MG63 (cell line): ENCODE results near the gene PIKFYVE. TPM values are rescaled to one million over a fixed set of nuclear protein-coding genes. Genes with fewer than 3 reads are reported as not detected.
"Not testable (repeated sequence)": the region's sequence is repeated elsewhere in the genome, so short reads cannot be mapped to it uniquely, and the experiment has no call there.

Source experiments
- DNase-seq: peaks from one replicate; pipeline ENCODE4 v3.0.0-alpha.2; 2020
- H3K27me3 ChIP-seq: fragments of 250-450 bp; sonication (Bioruptor Pico); 2 replicates; pipeline ENCODE4 v1.5.1; 2020; ENCODE audit warnings: mild to moderate bottlenecking, moderate library complexity
- H3K36me3 ChIP-seq: fragments of 250-450 bp; sonication (Bioruptor Pico); 2 replicates; pipeline ENCODE4 v1.5.1; 2020; ENCODE audit warnings: mild to moderate bottlenecking, moderate library complexity
- H3K4me3 ChIP-seq: fragments of 250-450 bp; sonication (Bioruptor Pico); 2 replicates; pipeline ENCODE4 v1.5.1; 2020; ENCODE audit warnings: mild to moderate bottlenecking, moderate library complexity
- H3K9me3 ChIP-seq: fragments of 250-450 bp; sonication (Bioruptor Pico); 2 replicates; pipeline ENCODE4 v1.5.1; 2020; ENCODE audit warnings: mild to moderate bottlenecking, moderate library complexity
- total RNA-seq: library from RNA; depleted of rRNA; stranded (reverse); fragments of >200 nt; shearing (Covaris generic); gene quantifications from 2 replicates; pipeline ENCODE4 v1.2.3, GENCODE V29; 2014; ENCODE audit warnings: low replicate concordance

PIKFYVE gene
- total RNA-seq, 1 experiment from 2014 or later: 7.1 TPM

GRCh38 chr2:208360259-208361076, 94.4 kb downstream of the PIKFYVE start:
- Histone ChIP-seq H3K4me3 (no peak overlapping the region), H3K27me3 (no peaks in the 10 kb centered on the region), H3K36me3 (peaks cover 7% of the 10 kb centered on the region), H3K9me3 (peaks cover 6% of the 10 kb centered on the region)
- DNase-seq: no peak

GRCh38 chr2:208361077-208361441, 95.0 kb downstream of the PIKFYVE start:
- no peak for DNase-seq
- H3K27me3 ChIP-seq: no peaks in the 10 kb centered on the region
- H3K4me3 ChIP-seq: no peak overlapping the region
- H3K9me3 ChIP-seq: peaks cover 6% of the 10 kb centered on the region
- peaks cover 6% of the 10 kb centered on the region for H3K36me3 ChIP-seq

DNA sequence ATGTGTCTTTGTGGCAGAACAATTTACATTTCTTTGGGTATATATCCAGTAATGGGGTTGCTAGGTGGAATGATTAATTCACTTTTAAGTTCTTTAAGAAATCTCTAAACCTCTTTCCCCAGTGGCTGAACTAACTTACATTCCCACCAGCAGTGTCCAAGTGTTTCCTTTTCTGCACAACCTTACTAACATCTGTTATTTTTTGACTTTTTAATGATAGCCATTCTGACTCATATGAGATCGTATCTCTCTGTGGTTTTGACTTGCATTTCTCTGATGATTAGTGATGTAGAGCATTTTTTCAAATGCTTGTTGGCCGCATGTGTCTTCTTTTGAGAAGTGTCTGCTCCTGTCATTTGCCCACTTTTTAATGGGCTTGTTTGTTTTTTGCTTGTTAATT, 97.4 kb downstream of the PIKFYVE start:
- Histone ChIP-seq H3K36me3 (peaks cover 6% of the 10 kb centered on the region), H3K27me3 (no peaks in the 10 kb centered on the region), H3K4me3 (no peak overlapping the region), H3K9me3 (peaks cover 6% of the 10 kb centered on the region)
- DNase-seq: no peak

- Histone ChIP-seq H3K27me3 (no peaks in the 10 kb centered on the region), H3K36me3 (no peaks in the 10 kb centered on the region), H3K9me3 (peaks cover 6% of the 10 kb centered on the region; the same call in 1 of the 2 replicates), H3K4me3 (no peak overlapping the region)
- DNase-seq: no peak
These were observed 100.4 kb downstream of the PIKFYVE start for GRCh38 chr2:208366215-208367127.

GRCh38 chr2:208369091-208369490, 103.0 kb downstream of the PIKFYVE start:
- no peaks in the 10 kb centered on the region for H3K27me3 ChIP-seq
- DNase-seq: no peak
- peaks cover 6% of the 10 kb centered on the region; the same call in 1 of the 2 replicates for H3K9me3 ChIP-seq
- H3K4me3 ChIP-seq: no peak overlapping the region
- H3K36me3 ChIP-seq: no peaks in the 10 kb centered on the region

DNA sequence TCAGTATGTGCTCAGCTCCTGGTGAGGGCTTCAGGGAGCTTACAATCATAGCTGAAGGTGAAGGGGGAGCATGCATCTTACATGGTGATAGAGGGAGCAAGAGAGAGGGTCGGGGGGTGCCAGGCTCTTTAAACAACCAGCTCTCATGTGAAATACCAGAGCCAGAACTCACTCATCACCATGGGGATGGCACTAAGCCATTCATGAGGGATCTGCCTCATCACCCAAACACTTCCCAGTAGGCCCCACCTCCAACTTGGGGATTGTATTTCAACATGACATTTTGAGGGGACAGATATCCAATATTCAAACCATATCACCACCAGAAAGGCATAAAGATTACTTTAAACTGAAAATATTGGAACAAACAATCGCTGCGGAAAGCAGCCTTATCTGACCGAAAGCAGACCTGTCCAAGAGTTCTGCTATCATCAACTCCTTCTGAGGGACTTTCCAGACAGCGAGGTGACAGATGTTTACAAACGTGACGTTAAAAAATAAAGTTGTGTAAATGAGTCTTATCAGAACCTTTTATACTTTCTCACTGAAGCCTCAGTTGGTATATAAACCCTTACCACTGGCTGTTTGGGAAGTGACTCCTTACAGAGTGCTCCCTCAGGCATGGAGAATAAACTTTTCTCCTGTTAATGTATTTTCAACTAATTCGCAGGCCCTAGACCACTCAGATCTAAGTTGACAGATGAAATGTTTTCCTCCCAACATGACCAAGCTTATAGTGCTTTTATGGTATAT, 105.0 kb downstream of the PIKFYVE start:
- no peaks in the 10 kb centered on the region for H3K9me3 ChIP-seq
- no peaks in the 10 kb centered on the region for H3K36me3 ChIP-seq
- H3K4me3 ChIP-seq: no peak overlapping the region
- H3K27me3 ChIP-seq: peaks cover 5% of the 10 kb centered on the region; the same call in 1 of the 2 replicates
- no peak for DNase-seq

GRCh38 chr2:208371634-208371935, 105.5 kb downstream of the PIKFYVE start:
- peaks cover 5% of the 10 kb centered on the region; the same call in 1 of the 2 replicates for H3K27me3 ChIP-seq
- H3K36me3 ChIP-seq: no peaks in the 10 kb centered on the region
- H3K9me3 ChIP-seq: no peaks in the 10 kb centered on the region
- H3K4me3 ChIP-seq: no peak overlapping the region
- no peak for DNase-seq

DNA sequence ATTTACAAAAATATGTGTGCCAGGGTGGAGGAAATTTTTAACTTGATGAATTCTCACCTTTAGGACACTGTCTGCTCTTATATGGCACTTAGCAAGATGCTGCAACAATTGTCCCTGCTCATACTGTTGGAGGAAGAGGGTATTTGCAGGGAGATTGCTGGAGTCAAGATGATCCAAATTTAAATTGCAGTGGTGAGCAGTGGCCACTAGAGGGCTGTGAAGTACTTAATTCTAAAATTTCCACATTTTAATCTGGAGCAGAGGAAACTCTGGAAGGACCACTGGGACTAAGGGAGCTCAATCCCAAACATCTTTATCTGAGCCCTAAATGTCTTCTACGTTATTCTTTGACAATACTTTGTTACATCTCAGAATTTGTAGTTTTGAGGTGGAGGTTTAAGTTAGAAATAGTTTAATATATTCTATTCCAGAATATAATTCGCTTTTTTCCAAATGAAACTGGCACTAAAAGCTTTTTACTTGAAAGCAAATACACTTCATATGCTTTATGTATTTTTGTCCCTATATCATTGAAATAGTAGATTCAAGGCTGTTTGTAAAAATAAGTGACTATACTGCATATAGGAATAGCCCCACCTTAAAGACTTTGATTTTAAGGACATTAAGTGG, 107.5 kb downstream of the PIKFYVE start:
- no peak overlapping the region for H3K4me3 ChIP-seq
- peaks cover 5% of the 10 kb centered on the region; the same call in 1 of the 2 replicates for H3K27me3 ChIP-seq
- no peak for DNase-seq
- H3K9me3 ChIP-seq: no peaks in the 10 kb centered on the region
- H3K36me3 ChIP-seq: no peaks in the 10 kb centered on the region

DNA sequence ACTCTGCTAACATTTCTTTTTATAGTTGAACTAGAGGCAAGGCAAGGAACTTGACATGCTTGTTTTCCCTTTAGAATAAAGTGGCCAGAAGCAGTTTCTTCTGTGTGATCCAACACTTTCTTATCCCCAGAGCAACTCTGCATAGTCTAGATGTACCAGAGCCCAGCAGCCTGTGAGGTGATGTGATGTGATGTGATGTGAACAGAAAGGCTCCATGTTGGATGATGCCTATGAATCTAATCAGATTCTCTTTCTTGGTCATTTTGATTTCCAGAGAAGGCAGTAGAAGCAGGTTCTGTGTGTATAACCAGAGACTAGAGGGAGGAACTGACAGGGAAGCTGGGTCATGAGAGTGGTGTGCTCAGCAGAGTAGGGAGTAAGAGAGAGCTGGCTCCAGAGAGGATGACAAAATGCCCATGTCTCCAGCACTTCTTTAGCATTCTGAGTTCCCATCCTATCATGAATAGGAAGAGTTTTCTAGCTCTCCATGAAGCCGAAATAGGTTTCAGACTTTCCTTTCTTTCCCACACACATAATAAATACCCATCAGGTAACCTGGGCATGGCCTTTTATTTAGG, 109.5 kb downstream of the PIKFYVE start:
- H3K27me3 ChIP-seq: peaks cover 5% of the 10 kb centered on the region; the same call in 1 of the 2 replicates
- no peaks in the 10 kb centered on the region for H3K9me3 ChIP-seq
- no peak overlapping the region for H3K4me3 ChIP-seq
- DNase-seq: no peak
- H3K36me3 ChIP-seq: no peaks in the 10 kb centered on the region

DNA sequence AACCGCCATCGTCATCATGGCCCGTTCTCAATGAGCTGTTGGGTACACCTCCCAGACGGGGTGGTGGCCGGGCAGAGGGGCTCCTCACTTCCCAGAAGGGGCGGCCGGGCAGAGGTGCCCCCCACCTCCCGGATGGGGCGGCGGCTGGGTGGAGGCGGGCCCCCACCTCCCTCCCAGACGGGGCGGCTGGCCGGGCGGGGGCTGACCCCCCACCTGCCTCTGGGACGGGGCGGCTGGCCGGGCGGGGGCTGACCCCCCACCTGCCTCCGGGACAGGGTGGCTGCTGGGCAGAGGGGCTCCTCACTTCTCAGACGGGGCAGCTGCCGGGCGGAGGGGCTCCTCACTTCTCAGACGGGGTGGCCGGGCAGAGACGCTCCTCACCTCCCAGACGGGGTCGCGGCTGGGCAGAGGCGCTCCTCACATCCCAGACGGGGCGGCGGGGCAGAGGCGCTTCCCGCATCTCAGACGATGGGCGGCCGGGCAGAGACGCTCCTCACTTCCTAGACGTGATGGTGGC, 111.3 kb downstream of the PIKFYVE start:
- H3K27me3 ChIP-seq, H3K9me3 ChIP-seq, DNase-seq, H3K36me3 ChIP-seq, H3K4me3 ChIP-seq: not testable (repeated sequence)

GRCh38 chr2:208379192-208379591, 113.1 kb downstream of the PIKFYVE start:
- H3K27me3 ChIP-seq: peaks cover 10% of the 10 kb centered on the region; the same call in 1 of the 2 replicates
- no peaks in the 10 kb centered on the region for H3K9me3 ChIP-seq
- no peak overlapping the region for H3K4me3 ChIP-seq
- no peaks in the 10 kb centered on the region for H3K36me3 ChIP-seq
- no peak for DNase-seq

- H3K4me3 ChIP-seq: no peak overlapping the region
- peaks cover 13% of the 10 kb centered on the region for H3K27me3 ChIP-seq
- H3K9me3 ChIP-seq: no peaks in the 10 kb centered on the region
- no peak for DNase-seq
- no peaks in the 10 kb centered on the region for H3K36me3 ChIP-seq
These were observed 118.6 kb downstream of the PIKFYVE start for GRCh38 chr2:208384637-208385036.

DNA sequence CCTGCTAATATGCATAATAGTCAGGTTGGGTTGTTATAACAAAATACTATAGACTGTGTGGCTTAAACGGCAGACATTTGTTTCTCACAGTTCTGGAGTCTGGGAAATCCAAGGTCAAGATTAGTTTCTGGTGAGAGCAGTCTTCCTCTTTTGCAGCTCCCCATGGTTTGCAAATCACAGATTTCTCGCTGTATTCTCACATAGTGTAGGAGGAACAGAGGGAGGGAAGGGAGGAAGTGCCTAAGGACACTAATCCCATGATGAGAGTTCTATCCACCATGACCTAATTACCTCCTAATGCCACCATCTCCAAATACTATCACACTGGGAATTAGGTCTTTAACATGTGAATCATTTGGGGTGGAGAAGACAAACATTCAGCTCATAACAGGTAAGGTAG, 120.5 kb downstream of the PIKFYVE start:
- no peak for DNase-seq
- H3K9me3 ChIP-seq: no peaks in the 10 kb centered on the region
- peaks cover 13% of the 10 kb centered on the region for H3K27me3 ChIP-seq
- H3K4me3 ChIP-seq: no peak overlapping the region
- no peaks in the 10 kb centered on the region for H3K36me3 ChIP-seq

DNA sequence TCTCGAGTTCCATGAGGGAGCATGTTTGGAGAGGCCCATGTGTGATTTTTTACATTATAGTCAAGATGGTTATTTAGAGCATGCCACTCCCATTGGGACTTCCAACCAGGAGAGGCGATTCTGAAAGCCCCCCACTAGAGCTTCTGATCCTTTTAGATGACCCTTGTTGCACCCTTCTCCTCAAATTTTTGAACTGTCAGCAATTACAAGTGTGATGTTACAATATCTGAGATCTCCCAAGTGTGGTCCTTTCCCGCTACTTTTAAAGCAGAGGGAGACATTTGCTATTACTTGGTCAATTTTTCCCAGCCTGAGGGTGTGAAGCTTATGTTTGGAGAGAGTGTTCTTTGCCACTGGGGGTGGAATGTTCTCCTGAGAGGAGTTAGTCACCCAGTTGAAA, 123.9 kb downstream of the PIKFYVE start:
- no peak overlapping the region for H3K4me3 ChIP-seq
- DNase-seq: no peak
- H3K27me3 ChIP-seq: peaks cover 3% of the 10 kb centered on the region
- H3K9me3 ChIP-seq: no peaks in the 10 kb centered on the region
- H3K36me3 ChIP-seq: no peaks in the 10 kb centered on the region

- no peak overlapping the region for H3K4me3 ChIP-seq
- H3K9me3 ChIP-seq: peaks cover 2% of the 10 kb centered on the region; the same call in 1 of the 2 replicates
- peaks cover under 1% of the 10 kb centered on the region for H3K27me3 ChIP-seq
- H3K36me3 ChIP-seq: no peaks in the 10 kb centered on the region
- no peak for DNase-seq
These were observed 126.2 kb downstream of the PIKFYVE start for GRCh38 chr2:208392300-208392699.

- not testable (repeated sequence) for H3K27me3 ChIP-seq, DNase-seq, H3K4me3 ChIP-seq, H3K9me3 ChIP-seq, H3K36me3 ChIP-seq
These were observed 130.7 kb downstream of the PIKFYVE start for GRCh38 chr2:208396796-208397195.
